Transverse colon (tissue), 3 donors: ENCODE data around the gene UBL5.

Source experiments
- CTCF ChIP-seq, 5 experiments: fragments of 200-600 bp in 3 of 5; fragments of 450-650 bp in 2 of 5; sonication (generic) in 3 of 5; IDR thresholded peaks; 1 replicate in 2 of 5; 2 replicates in 3 of 5; pipeline ENCODE4 v1.5.1; 2016 to 2017; ENCODE audit warnings: antibody characterized with exemption in 5 of 5, inconsistent platforms in 3 of 5, mild to moderate bottlenecking in 2 of 5, moderate library complexity in 1 of 5
- EP300 ChIP-seq: sonication (generic); formaldehyde crosslinking; IDR thresholded peaks from one replicate; pipeline ENCODE4 v1.6.1; 2017; ENCODE audit warnings: antibody characterized with exemption, low read depth
- POLR2A ChIP-seq: fragments of 450-650 bp; IDR thresholded peaks from one replicate; pipeline ENCODE4 v1.6.1; 2016; ENCODE audit warnings: antibody characterized with exemption, mild to moderate bottlenecking, moderate library complexity

- no peak for TF ChIP-seq EP300
- TF ChIP-seq CTCF (IDR thresholded peaks at IDR 0.05), result no peak
- peak; percentile 96 for TF ChIP-seq POLR2A
These were observed 42.1 kb upstream of the UBL5 start for GRCh38 chr19:9785367-9786331.
